Dermis blood vessel endothelial cell (primary cell): ENCODE results near the gene SNAPC4. TPM values are rescaled to one million over a fixed set of nuclear protein-coding genes. Genes with fewer than 3 reads are reported as not detected.

Source experiments
- DNase-seq: peaks from one replicate; pipeline ENCODE4 v3.0.0; 2010
- total RNA-seq: library from RNA; depleted of rRNA; stranded (reverse); fragments of >200 nt; gene quantifications from 2 replicates; pipeline ENCODE4 v1.2.3, GENCODE V29; 2014

Gene SNAPC4
- total RNA-seq = 10.2 and 12.6 TPM in 2 replicates

- DNase-seq = peak; percentile 91
Measured at GRCh38 chr9:136400038-136400834, at the start of gene SNAPC4. Gene SNAPC4 (minus strand): TSS chr9:136400170. CDS start chr9:136398428, 1,742 bp downstream.

GRCh38 chr9:136448655-136449054 is 48.7 kb upstream of the SNAPC4 start:
- DNase-seq = no peak

- no peak for DNase-seq
Measured at GRCh38 chr9:136447173-136447778, 47.3 kb upstream of the SNAPC4 start.

GRCh38 chr9:136445799-136446198 is 45.8 kb upstream of the SNAPC4 start:
- DNase-seq = no peak

GRCh38 chr9:136444102-136444501 is 44.1 kb upstream of the SNAPC4 start:
- no peak for DNase-seq

- DNase-seq = no peak
Measured at GRCh38 chr9:136443687-136444086, 43.7 kb upstream of the SNAPC4 start.

GRCh38 chr9:136443087-136443486 is 43.1 kb upstream of the SNAPC4 start:
- no peak for DNase-seq

GRCh38 chr9:136442265-136442664 is 42.3 kb upstream of the SNAPC4 start:
- DNase-seq = no peak

GRCh38 chr9:136441681-136442245 is 41.8 kb upstream of the SNAPC4 start:
- peak; percentile 19 for DNase-seq

GRCh38 chr9:136441191-136441680 is 41.3 kb upstream of the SNAPC4 start:
- no peak for DNase-seq

GRCh38 chr9:136439481-136440408 is 39.8 kb upstream of the SNAPC4 start, which contains the start of gene INPP5E:
Gene INPP5E (minus strand): TSS chr9:136439845. CDS start chr9:136439419, 426 bp downstream.
- peak; percentile 79 for DNase-seq

GRCh38 chr9:136438548-136439480 is 38.8 kb upstream of the SNAPC4 start:
- DNase-seq = peak; percentile 39

- no peak for DNase-seq
Measured at GRCh38 chr9:136437839-136438547, 38.0 kb upstream of the SNAPC4 start.

- no peak for DNase-seq
Measured at GRCh38 chr9:136437430-136437829, 37.5 kb upstream of the SNAPC4 start.

GRCh38 chr9:136436055-136436634 is 36.2 kb upstream of the SNAPC4 start:
- DNase-seq = no peak

GRCh38 chr9:136434580-136435169 is 34.7 kb upstream of the SNAPC4 start:
- DNase-seq = no peak

- DNase-seq = no peak
Measured at GRCh38 chr9:136433849-136434579, 34.0 kb upstream of the SNAPC4 start.

- no peak for DNase-seq
Measured at GRCh38 chr9:136433043-136433715, 33.2 kb upstream of the SNAPC4 start.
